Measurements from ENCODE around the gene CDK6. TPM values are rescaled to one million over a fixed set of nuclear protein-coding genes. Genes with fewer than 3 reads are reported as not detected.

Gene CDK6
- total and polyA plus RNA-seq, 2 experiments from 2014 or later, result 7.4 to 23.7 TPM

- Histone ChIP-seq H4K20me1 (replicated peaks; ENCODE audit: insufficient read depth) (no peaks in the 10 kb centered on the region), H3K36me3 (ENCODE audit: insufficient read depth) (no peaks in the 10 kb centered on the region), H3K79me2 (replicated peaks; ENCODE audit: insufficient read depth) (no peaks in the 10 kb centered on the region), H3K4me1 (ENCODE audit: insufficient read depth) (no peaks in the 10 kb centered on the region), H3K9me2 (ENCODE audit: insufficient read depth) (0 out of 2 replicates have a peak, but pooled peaks cover 4% of the 10 kb centered on the region), H3K27ac (ENCODE audit: low read depth) (no peak overlapping the region), H3K4me2 (no peak overlapping the region), H3F3A (replicated peaks; ENCODE audit: low read depth) (no peaks in the 10 kb centered on the region), H3K27me3 (ENCODE audit: insufficient read depth) (no peaks in the 10 kb centered on the region), H3K4me3 (no peak overlapping the region), H2AFZ (no peak overlapping the region)
- Mint-ChIP-seq H3K4me3 (no peak overlapping the region), H3K27ac (no peak overlapping the region), H3K27me3 (ENCODE audit: insufficient read depth, low read depth, poor library complexity) (no peaks in the 10 kb centered on the region), H3K4me1 (no peaks in the 10 kb centered on the region), H3K9me3 (no peaks in the 10 kb centered on the region), H3K36me3 (ENCODE audit: low read depth) (no peaks in the 10 kb centered on the region)
- ATAC-seq, result no peak
- no peak for DNase-seq (ENCODE audit: low spot score)
- no peak for TF ChIP-seq JUNB (IDR thresholded peaks at IDR 0.05; ENCODE audit: unreplicated experiment)
- TF ChIP-seq NANOG (IDR thresholded peaks at IDR 0.05; ENCODE audit: borderline replicate concordance), result no peak
- no peak for TF ChIP-seq EZH2phosphoT487 (IDR thresholded peaks at IDR 0.05; ENCODE audit: unreplicated experiment)
- no peak for TF ChIP-seq EZH2 (IDR thresholded peaks at IDR 0.05; ENCODE audit: low read depth, unreplicated experiment)
- no peak for TF ChIP-seq ZNF462 (CRISPR knock-in tag; IDR thresholded peaks at IDR 0.05)
- TF ChIP-seq ZNF114 (CRISPR knock-in tag; IDR thresholded peaks at IDR 0.05), result no peak
- no peak for TF ChIP-seq REST (IDR thresholded peaks at IDR 0.05; ENCODE audit: unreplicated experiment)
- no peak for TF ChIP-seq ZNF331 (CRISPR knock-in tag; IDR thresholded peaks at IDR 0.05; ENCODE audit: low read depth)
- no peak for TF ChIP-seq POLR2AphosphoS5 (IDR thresholded peaks at IDR 0.05; ENCODE audit: low read depth)
- no peak for TF ChIP-seq CREB1 (CRISPR knock-in tag; IDR thresholded peaks at IDR 0.05; ENCODE audit: low read depth)
- TF ChIP-seq CTCF (conservative IDR thresholded peaks at IDR 0.05; ENCODE audit: low read depth in 2 of 2), result no peak
- no peak for TF ChIP-seq ETS1 (IDR thresholded peaks at IDR 0.05)
Observed at GRCh38 chr7:92674379-92674778, 162.0 kb downstream of the CDK6 start.
